ENCODE measurements around the gene ADCY7. TPM values are rescaled to one million over a fixed set of nuclear protein-coding genes. Genes with fewer than 3 reads are reported as not detected.

The ADCY7 gene
- total and polyA plus RNA-seq, 2 experiments from 2014 or later: 3.9 to 4.4 TPM

- TF ChIP-seq CTCF (IDR thresholded peaks at IDR 0.05; ENCODE audit: poor library complexity) (no peak), EZH2phosphoT487 (IDR thresholded peaks at IDR 0.05; ENCODE audit: low read depth, severe bottlenecking, unreplicated experiment) (no peak), EZH2 (IDR thresholded peaks at IDR 0.05; ENCODE audit: borderline replicate concordance) (no peak)
- H3K27me3 ChIP-seq: no peaks in the 10 kb centered on the region
- H3K4me2 ChIP-seq: no peak overlapping the region
- peaks cover 11% of the 10 kb centered on the region for H3K4me1 ChIP-seq (ENCODE audit: insufficient read depth)
- H3K79me2 ChIP-seq: peaks cover 17% of the 10 kb centered on the region
- no peak overlapping the region for H2AFZ ChIP-seq
- DNase-seq (ENCODE audit: low spot score): no peak
- H3K9me2 ChIP-seq (replicated peaks; ENCODE audit: insufficient read depth): no peaks in the 10 kb centered on the region
- H3K4me3 ChIP-seq: no peak overlapping the region
- no peak overlapping the region for H3K27ac ChIP-seq
- H3K36me3 ChIP-seq (replicated peaks; ENCODE audit: insufficient read depth, low read depth): no peaks in the 10 kb centered on the region
- H3K9me3 ChIP-seq (ENCODE audit: low read depth): no peaks in the 10 kb centered on the region
- WGBS (ENCODE audit: low lambda C conversion rate, missing lambda C conversion rate): 83% methylated on average over 14 of the region's 14 CpGs
- H4K20me1 ChIP-seq (ENCODE audit: insufficient read depth, poor library complexity, severe bottlenecking): no peaks in the 10 kb centered on the region
Measured at GRCh38 chr16:50334106-50334975, 68.0 kb downstream of the ADCY7 start.

- DNase-seq (ENCODE audit: low spot score): no peak
- no peak overlapping the region for H3K27ac ChIP-seq
Measured at GRCh38 chr16:50335196-50335958, 69.0 kb downstream of the ADCY7 start.

DNA sequence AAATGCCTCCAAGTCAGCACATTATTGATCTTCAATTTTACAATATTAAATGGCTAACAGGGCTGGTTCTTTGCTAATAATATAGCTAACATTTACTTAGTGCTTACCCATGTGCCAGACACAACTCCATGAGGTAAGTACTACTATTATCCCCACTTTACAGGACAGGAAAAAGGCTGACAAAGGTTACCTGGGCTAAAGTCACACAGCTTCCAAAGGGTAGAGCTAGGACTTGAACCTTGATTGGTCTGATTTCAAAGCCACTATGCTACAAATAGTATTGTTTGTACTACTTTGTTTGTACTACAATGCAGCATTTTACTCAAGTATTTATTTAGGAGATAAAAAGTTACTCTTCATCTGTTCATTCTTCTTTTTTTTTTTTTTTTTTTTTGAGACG is 70.5 kb downstream of the ADCY7 start:
- Histone ChIP-seq H4K20me1 (ENCODE audit: insufficient read depth, poor library complexity, severe bottlenecking) (no peaks in the 10 kb centered on the region), H3K9me3 (ENCODE audit: low read depth) (no peaks in the 10 kb centered on the region), H3K4me2 (no peak overlapping the region), H3K27me3 (no peaks in the 10 kb centered on the region), H3K4me3 (no peak overlapping the region), H3K36me3 (replicated peaks; ENCODE audit: insufficient read depth, low read depth) (no peaks in the 10 kb centered on the region), H3K4me1 (ENCODE audit: insufficient read depth) (peaks cover 6% of the 10 kb centered on the region), H3K9me2 (replicated peaks; ENCODE audit: insufficient read depth) (no peaks in the 10 kb centered on the region), H2AFZ (no peak overlapping the region), H3K27ac (no peak overlapping the region), H3K79me2 (peaks cover 13% of the 10 kb centered on the region)
- WGBS (ENCODE audit: low lambda C conversion rate, missing lambda C conversion rate): 88% methylated on average over 1 of the region's 1 CpG
- no peak for TF ChIP-seq CTCF (IDR thresholded peaks at IDR 0.05; ENCODE audit: poor library complexity)
- DNase-seq (ENCODE audit: low spot score): no peak

More at GRCh38 chr16:50335196-50335958, 69.0 kb downstream of the ADCY7 start:
- H3K27me3 ChIP-seq: no peaks in the 10 kb centered on the region
- H3K9me2 ChIP-seq (replicated peaks; ENCODE audit: insufficient read depth): no peaks in the 10 kb centered on the region
- H3K4me3 ChIP-seq: no peak overlapping the region
- H3K9me3 ChIP-seq (ENCODE audit: low read depth): no peaks in the 10 kb centered on the region
- no peak overlapping the region for H2AFZ ChIP-seq
- peaks cover 6% of the 10 kb centered on the region for H3K4me1 ChIP-seq (ENCODE audit: insufficient read depth)
- H3K36me3 ChIP-seq (replicated peaks; ENCODE audit: insufficient read depth, low read depth): no peaks in the 10 kb centered on the region
- WGBS (ENCODE audit: low lambda C conversion rate, missing lambda C conversion rate): 91% methylated on average over 8 of the region's 8 CpGs
- no peaks in the 10 kb centered on the region for H4K20me1 ChIP-seq (ENCODE audit: insufficient read depth, poor library complexity, severe bottlenecking)
- H3K79me2 ChIP-seq: peaks cover 17% of the 10 kb centered on the region
- TF ChIP-seq CTCF (IDR thresholded peaks at IDR 0.05; ENCODE audit: poor library complexity) (no peak), EZH2phosphoT487 (IDR thresholded peaks at IDR 0.05; ENCODE audit: low read depth, severe bottlenecking, unreplicated experiment) (no peak), EZH2 (IDR thresholded peaks at IDR 0.05; ENCODE audit: borderline replicate concordance) (no peak)
- no peak overlapping the region for H3K4me2 ChIP-seq
